ENCODE results near the gene ZSWIM9.
"Not testable (repeated sequence)": the region's sequence is repeated elsewhere in the genome, so short reads cannot be mapped to it uniquely, and the experiment has no call there.

Gene ZSWIM9

DNA sequence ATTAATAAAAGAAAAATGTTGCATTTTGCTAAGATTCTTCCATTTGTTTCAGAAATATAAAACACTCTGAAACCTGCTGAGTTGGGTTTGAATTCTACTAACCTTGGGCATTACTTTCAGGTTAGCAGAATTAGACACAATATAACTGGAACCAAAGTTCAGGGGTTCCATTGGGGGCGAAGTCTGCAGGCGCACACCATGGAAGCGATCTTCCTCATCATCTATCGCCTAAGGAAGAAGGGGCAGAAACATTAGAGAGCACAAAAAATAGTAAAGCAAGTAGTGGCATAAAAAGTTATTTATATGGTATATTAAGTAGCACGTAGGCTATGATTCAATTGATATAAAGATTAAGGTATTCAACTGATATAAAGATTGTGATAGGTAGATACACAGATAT, 51.1 kb downstream of the ZSWIM9 start:
- no peak for DNase-seq (ENCODE audit: low read depth)
- H3K4me3 ChIP-seq (ENCODE audit: control insufficient read depth, low read depth, low read length), result no peak overlapping the region
- TF ChIP-seq, protein P1, sequence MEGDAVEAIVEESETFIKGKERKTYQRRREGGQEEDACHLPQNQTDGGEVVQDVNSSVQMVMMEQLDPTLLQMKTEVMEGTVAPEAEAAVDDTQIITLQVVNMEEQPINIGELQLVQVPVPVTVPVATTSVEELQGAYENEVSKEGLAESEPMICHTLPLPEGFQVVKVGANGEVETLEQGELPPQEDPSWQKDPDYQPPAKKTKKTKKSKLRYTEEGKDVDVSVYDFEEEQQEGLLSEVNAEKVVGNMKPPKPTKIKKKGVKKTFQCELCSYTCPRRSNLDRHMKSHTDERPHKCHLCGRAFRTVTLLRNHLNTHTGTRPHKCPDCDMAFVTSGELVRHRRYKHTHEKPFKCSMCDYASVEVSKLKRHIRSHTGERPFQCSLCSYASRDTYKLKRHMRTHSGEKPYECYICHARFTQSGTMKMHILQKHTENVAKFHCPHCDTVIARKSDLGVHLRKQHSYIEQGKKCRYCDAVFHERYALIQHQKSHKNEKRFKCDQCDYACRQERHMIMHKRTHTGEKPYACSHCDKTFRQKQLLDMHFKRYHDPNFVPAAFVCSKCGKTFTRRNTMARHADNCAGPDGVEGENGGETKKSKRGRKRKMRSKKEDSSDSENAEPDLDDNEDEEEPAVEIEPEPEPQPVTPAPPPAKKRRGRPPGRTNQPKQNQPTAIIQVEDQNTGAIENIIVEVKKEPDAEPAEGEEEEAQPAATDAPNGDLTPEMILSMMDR (IDR thresholded peaks at IDR 0.05; ENCODE audit: control insufficient read depth, insufficient read depth, low read depth, low read length, missing control alignments), result no peak

GRCh38 chr19:48230555-48231129, 60.2 kb downstream of the ZSWIM9 start:
- DNase-seq (ENCODE audit: low read depth), result no peak
- TF ChIP-seq, protein P1 (IDR thresholded peaks at IDR 0.05; ENCODE audit: control insufficient read depth, insufficient read depth, low read depth, low read length, missing control alignments), result no peak
- no peak overlapping the region for H3K4me3 ChIP-seq (ENCODE audit: control insufficient read depth, low read depth, low read length)

GRCh38 chr19:48237057-48237456, 66.6 kb downstream of the ZSWIM9 start:
- DNase-seq (ENCODE audit: low read depth), result no peak
- no peak overlapping the region for H3K4me3 ChIP-seq (ENCODE audit: control insufficient read depth, low read depth, low read length)
- TF ChIP-seq, protein P1 (IDR thresholded peaks at IDR 0.05; ENCODE audit: control insufficient read depth, insufficient read depth, low read depth, low read length, missing control alignments), result no peak

DNA sequence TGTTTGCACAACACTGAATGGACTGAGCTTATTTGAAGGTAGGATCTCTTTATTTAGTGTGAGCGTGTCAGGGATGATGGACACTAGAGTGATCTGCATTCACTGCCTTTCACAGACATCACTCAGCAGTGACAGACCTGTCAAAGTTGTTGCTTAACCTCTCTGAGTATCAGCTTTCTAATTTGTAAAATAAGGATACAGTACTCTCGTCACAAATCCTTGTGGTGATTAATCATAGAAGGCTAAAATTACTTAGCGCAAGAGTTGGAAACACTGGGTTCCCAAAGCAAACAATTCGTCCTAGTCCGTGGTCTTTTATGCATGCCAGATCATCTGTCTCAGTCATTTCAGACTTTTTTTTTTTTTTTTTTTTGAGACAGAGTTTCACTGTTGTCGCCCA, 68.6 kb downstream of the ZSWIM9 start:
- H3K4me3 ChIP-seq (ENCODE audit: control insufficient read depth, low read depth, low read length), result no peak overlapping the region
- DNase-seq (ENCODE audit: low read depth), result no peak
- TF ChIP-seq, protein P1 (IDR thresholded peaks at IDR 0.05; ENCODE audit: control insufficient read depth, insufficient read depth, low read depth, low read length, missing control alignments), result no peak

DNA sequence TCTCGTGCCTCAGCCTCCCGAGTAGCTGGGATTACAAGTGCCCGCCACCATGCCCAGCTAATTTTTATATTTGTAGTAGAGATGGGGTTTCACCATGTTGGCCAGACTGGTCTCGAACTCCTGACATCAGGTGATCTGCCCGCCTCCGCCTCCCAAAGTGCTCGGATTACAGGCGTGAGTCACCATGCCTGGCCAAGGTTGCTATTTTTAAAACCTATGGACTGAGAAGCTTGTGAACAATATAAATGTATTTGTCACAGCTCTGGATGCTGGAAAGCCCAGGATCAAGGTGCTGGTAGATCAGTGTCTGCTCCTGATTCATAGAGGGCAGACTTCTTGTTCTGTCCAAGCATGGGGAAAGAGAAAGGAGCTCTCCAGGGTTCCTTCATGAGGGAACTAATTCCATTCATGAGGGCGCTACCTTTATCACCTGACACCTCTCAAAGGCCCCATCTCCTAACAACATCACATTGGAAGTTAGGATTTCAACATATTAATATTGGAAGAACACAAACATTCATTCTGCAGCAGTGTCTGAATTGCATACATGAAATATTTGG, 69.2 kb downstream of the ZSWIM9 start:
- DNase-seq (ENCODE audit: low read depth), result no peak
- TF ChIP-seq, protein P1 (IDR thresholded peaks at IDR 0.05; ENCODE audit: control insufficient read depth, insufficient read depth, low read depth, low read length, missing control alignments), result no peak
- no peak overlapping the region for H3K4me3 ChIP-seq (ENCODE audit: control insufficient read depth, low read depth, low read length)

- not testable (repeated sequence) for DNase-seq (ENCODE audit: low read depth); H3K4me3 ChIP-seq (ENCODE audit: control insufficient read depth, low read depth, low read length)
These were observed 71.3 kb downstream of the ZSWIM9 start for GRCh38 chr19:48241771-48242170.

DNA sequence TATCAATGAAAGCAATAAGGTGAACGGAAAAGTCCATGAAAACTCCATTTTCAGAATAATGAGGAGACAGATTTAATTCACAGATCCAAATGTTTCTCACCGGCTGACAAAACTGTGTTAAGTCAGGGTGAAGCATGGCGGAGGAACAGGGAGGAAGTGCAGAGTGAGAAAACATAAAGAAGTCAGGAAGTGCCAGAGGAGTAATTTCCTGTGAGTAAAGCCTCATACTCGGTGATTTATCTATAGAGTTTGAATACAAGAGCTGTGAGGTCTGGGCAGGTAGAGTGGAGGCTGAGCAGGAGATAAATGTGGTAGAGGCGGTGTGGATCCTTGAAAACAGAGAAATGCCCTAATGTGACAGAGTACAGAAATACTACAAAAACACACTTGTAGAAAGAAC, 73.8 kb downstream of the ZSWIM9 start:
- DNase-seq (ENCODE audit: low read depth), result no peak

More for the DNA sequence above, 73.8 kb downstream of the ZSWIM9 start:
- H3K4me3 ChIP-seq (ENCODE audit: control insufficient read depth, low read depth, low read length), result no peak overlapping the region
- TF ChIP-seq, protein P1 (IDR thresholded peaks at IDR 0.05; ENCODE audit: control insufficient read depth, insufficient read depth, low read depth, low read length, missing control alignments), result no peak

All from AG09309 (cell line).